Measurements from ENCODE around the gene ZNF277. TPM values are rescaled to one million over a fixed set of nuclear protein-coding genes. Genes with fewer than 3 reads are reported as not detected.

ZNF277 gene
- total RNA-seq, 1 experiment from 2014 or later: 13.1 TPM

- Histone ChIP-seq H3K23me2 (ENCODE audit: insufficient read length, low read depth, low read length, poor library complexity, severe bottlenecking) (no peaks in the 10 kb centered on the region), H2BK5ac (ENCODE audit: insufficient read length, low read length) (no peak overlapping the region), H2BK120ac (ENCODE audit: low read depth, low read length, poor library complexity, severe bottlenecking) (no peak overlapping the region), H3K79me2 (ENCODE audit: insufficient read depth, low read length) (no peaks in the 10 kb centered on the region; the same call in 1 of the 2 replicates), H3K9ac (ENCODE audit: extremely low read depth, insufficient read length, low read length) (no peak overlapping the region), H3K4ac (ENCODE audit: low read depth, low read length) (no peak overlapping the region), H2AFZ (ENCODE audit: low read length) (no peak overlapping the region), H3K27me3 (ENCODE audit: insufficient read depth, low read length) (no peaks in the 10 kb centered on the region), H3K4me2 (ENCODE audit: insufficient read depth, insufficient read length, low read length) (no peak overlapping the region), H3T11ph (ENCODE audit: low read length) (no peak overlapping the region), H3K4me1 (ENCODE audit: insufficient read depth, low read length) (peaks cover 4% of the 10 kb centered on the region; the same call in 1 of the 2 replicates), H2BK20ac (ENCODE audit: low read depth, low read length, poor library complexity, severe bottlenecking) (no peak overlapping the region), H4K20me1 (ENCODE audit: control insufficient read depth, insufficient read depth, insufficient read length) (no peaks in the 10 kb centered on the region), H4K5ac (ENCODE audit: insufficient read length, low read depth, low read length) (no peak overlapping the region), H3K18ac (ENCODE audit: insufficient read length, low read depth, low read length) (no peak overlapping the region), H3K56ac (ENCODE audit: insufficient read length, low read depth, low read length) (no peak overlapping the region), H4K91ac (ENCODE audit: insufficient read length, low read depth, low read length) (no peak overlapping the region), H3K9me3 (ENCODE audit: control insufficient read depth, low read depth, low read length) (no peaks in the 10 kb centered on the region), H2AK5ac (ENCODE audit: insufficient read length, low read length) (no peak overlapping the region), H3K23ac (ENCODE audit: insufficient read length, low read depth, low read length) (no peak overlapping the region), H3K14ac (ENCODE audit: insufficient read depth, low read length) (no peak overlapping the region), H3K27ac (ENCODE audit: insufficient read length, low read depth, low read length) (no peak overlapping the region), H2BK12ac (ENCODE audit: insufficient read length, low read depth, low read length) (no peak overlapping the region), H3K79me1 (ENCODE audit: insufficient read depth, low read depth, low read length, poor library complexity, severe bottlenecking) (peaks cover 6% of the 10 kb centered on the region), H2BK15ac (ENCODE audit: low read depth, low read length) (no peak overlapping the region), H4K8ac (replicated peaks; ENCODE audit: insufficient read length, low read depth, low read length) (no peak overlapping the region)
- Mint-ChIP-seq H3K27ac (no peak overlapping the region), H3K4me1 (peaks cover 10 to 15% of the 10 kb centered on the region in 2 experiments; a peak in 3 of 4 replicates), H3K27me3 (ENCODE audit: low read depth) (no peaks in the 10 kb centered on the region), H3K4me3 (no peak overlapping the region), H3K9me3 (no peaks in the 10 kb centered on the region), H3K36me3 (ENCODE audit: insufficient read depth in 1 of 3, low read depth in 3 of 3) (peaks cover 0 to 14% (median 0%) of the 10 kb centered on the region in 3 experiments; a peak in 3 of 7 replicates)
- WGBS (ENCODE audit: extremely low coverage, insufficient read length, low lambda C conversion rate): no CpG with 5 or more reads among the region's 4 CpGs
- no peak for TF ChIP-seq CTCF (conservative IDR thresholded peaks at IDR 0.05)
- no peak for DNase-seq
Measured at GRCh38 chr7:112226701-112227276, 20.3 kb downstream of the ZNF277 start.

All from H9 (cell line).